SK-N-SH (cell line): Measurements from ENCODE around the gene TRHDE. TPM values are rescaled to one million over a fixed set of nuclear protein-coding genes. Genes with fewer than 3 reads are reported as not detected.
A peak's percentile ranks its signal among the peaks of the same experiment; 100 is the strongest.

ENCODE experiments used
- CTCF ChIA-PET: fragments of 300-600, 350-600 bp; formaldehyde crosslinking; extraction: SDS; loops from one replicate; lab custom pipeline; 2021; lab: Yijun Ruan, JAX
- POLR2A ChIA-PET: fragments of 350-600 bp; sonication (Branson Sonifier 250); formaldehyde crosslinking; extraction: SDS; loops from one replicate; lab custom pipeline; 2020; ENCODE audit warnings: antibody characterized with exemption, inconsistent platforms; lab: Yijun Ruan, JAX
- DNase-seq: peaks from one replicate; pipeline ENCODE4 v3.0.0; 2012
- H2AFZ ChIP-seq: fragments of 200-600 bp; sonication (generic); 2 replicates; pipeline ENCODE4 v1.8.1; 2016; ENCODE audit warnings: antibody characterized with exemption, mild to moderate bottlenecking, low read depth
- H3F3A ChIP-seq: fragments of 200-600 bp; sonication (generic); replicated peaks from 2 replicates; pipeline ENCODE3; 2016; ENCODE audit warnings: antibody characterized with exemption, mild to moderate bottlenecking; ENCODE audit not compliant: insufficient read depth
- H3K27ac ChIP-seq, 2 experiments: fragments of 200-500 bp in 1 of 2; fragments of 200-600 bp in 1 of 2; sonication (Bioruptor generic) in 1 of 2; sonication (generic), shearing (Covaris generic) in 1 of 2; 2 replicates each; pipeline versions ENCODE4 v1.5.1 to v1.6.1; 2014 to 2016; ENCODE audit warnings: low read depth in 2 of 2, inconsistent platforms in 1 of 2, low read length in 1 of 2, mild to moderate bottlenecking in 1 of 2, mixed read lengths in 1 of 2
- H3K27me3 ChIP-seq: fragments of 200-600 bp; sonication (generic), shearing (Covaris generic); 2 replicates; pipeline ENCODE4 v1.6.1; 2016; ENCODE audit warnings: mixed run types; ENCODE audit not compliant: insufficient read depth
- H3K36me3 ChIP-seq, 2 experiments: fragments of 200-500 bp in 1 of 2; fragments of 200-600 bp in 1 of 2; sonication (Bioruptor generic) in 1 of 2; sonication (generic) in 1 of 2; replicated peaks in 1 of 2; 2 replicates each; pipeline versions ENCODE3 to v1.5.1; 2014 to 2016; ENCODE audit warnings: low read length in 1 of 2, mild to moderate bottlenecking in 1 of 2; ENCODE audit not compliant: insufficient read depth in 2 of 2, control insufficient read depth in 1 of 2
- H3K4me1 ChIP-seq, 2 experiments: fragments of 200-500 bp in 1 of 2; fragments of 200-600 bp in 1 of 2; sonication (Bioruptor generic) in 1 of 2; sonication (generic), shearing (Covaris generic) in 1 of 2; 2 replicates each; pipeline versions ENCODE4 v1.5.1 to v1.6.1; 2014 to 2016; ENCODE audit warnings: low read depth in 1 of 2, low read length in 1 of 2, mixed run types in 1 of 2; ENCODE audit not compliant: insufficient read depth in 2 of 2, control insufficient read depth in 1 of 2
- H3K4me2 ChIP-seq: fragments of 200-600 bp; sonication (generic), shearing (Covaris generic); 2 replicates; pipeline ENCODE4 v1.6.1; 2017; ENCODE audit warnings: mixed run types
- H3K4me3 ChIP-seq, 2 experiments: fragments of 200-500 bp in 1 of 2; fragments of 200-600 bp in 1 of 2; sonication (Bioruptor generic) in 1 of 2; sonication (generic), shearing (Covaris generic) in 1 of 2; 2 replicates each; pipeline versions ENCODE4 v1.5.1 to v1.8.1; 2014 to 2016; ENCODE audit warnings: low read depth in 2 of 2, inconsistent platforms in 1 of 2, low read length in 1 of 2, mild to moderate bottlenecking in 1 of 2, mixed read lengths in 1 of 2, moderate library complexity in 1 of 2
- H3K79me2 ChIP-seq: fragments of 200-600 bp; sonication (generic); 2 replicates; pipeline ENCODE4 v1.8.1; 2017; ENCODE audit warnings: mild to moderate bottlenecking; ENCODE audit not compliant: insufficient read depth
- H3K9ac ChIP-seq: fragments of 200-600 bp; sonication (generic); 2 replicates; pipeline ENCODE4 v1.6.1; 2017; ENCODE audit warnings: mixed run types
- H3K9me2 ChIP-seq: fragments of 200-600 bp; sonication (generic); 2 replicates; pipeline ENCODE4 v1.6.1; 2017; ENCODE audit warnings: mixed run types
- H3K9me3 ChIP-seq: fragments of 200-600 bp; sonication (generic); 2 replicates; pipeline ENCODE4 v1.6.1; 2017; ENCODE audit warnings: mixed run types, mild to moderate bottlenecking, moderate library complexity
- H4K20me1 ChIP-seq: fragments of 200-600 bp; sonication (generic); 2 replicates; pipeline ENCODE4 v1.6.1; 2017; ENCODE audit warnings: mild to moderate bottlenecking, mixed run types; ENCODE audit not compliant: insufficient read depth
- ELF1 ChIP-seq: IDR thresholded peaks from 2 replicates; pipeline ENCODE4 v1.4.0; 2012
- EP300 ChIP-seq, 2 experiments: IDR thresholded peaks; 2 replicates each; pipeline versions ENCODE4 v1.4.0 to v1.6.1; 2012; ENCODE audit warnings: borderline replicate concordance in 1 of 2, low read depth in 1 of 2, low read length in 1 of 2
- EZH2phosphoT487 ChIP-seq: fragments of 200-600 bp; sonication (generic); IDR thresholded peaks from 2 replicates; pipeline ENCODE4 v1.6.1; 2017; ENCODE audit warnings: low read depth, mixed run types, mild to moderate bottlenecking, antibody characterized with exemption, moderate library complexity, borderline replicate concordance
- FOSL2 ChIP-seq: IDR thresholded peaks from 2 replicates; pipeline ENCODE4 v1.4.0; 2012; ENCODE audit warnings: low read depth, mild to moderate bottlenecking, moderate library complexity, borderline replicate concordance
- FOXM1 ChIP-seq: IDR thresholded peaks from 2 replicates; pipeline ENCODE4 v1.4.0; 2012; ENCODE audit warnings: low read depth, mild to moderate bottlenecking
- IRF3 ChIP-seq: fragments of 150-350 bp; IDR thresholded peaks from 2 replicates; pipeline ENCODE4 v1.6.1; 2016; ENCODE audit warnings: mild to moderate bottlenecking, low read depth, low read length
- NRF1 ChIP-seq: IDR thresholded peaks from 2 replicates; pipeline ENCODE4 v1.6.1; 2012; ENCODE audit warnings: low read depth, mild to moderate bottlenecking, low read length
- POLR2AphosphoS5 ChIP-seq: IDR thresholded peaks from 2 replicates; pipeline ENCODE4 v1.6.1; 2012; ENCODE audit warnings: low read depth, low read length
- REST ChIP-seq: IDR thresholded peaks from 2 replicates; pipeline ENCODE4 v1.6.1; 2012; ENCODE audit warnings: mild to moderate bottlenecking, low read depth, low read length, moderate library complexity
- RFX5 ChIP-seq: IDR thresholded peaks from 2 replicates; pipeline ENCODE4 v1.6.1; 2012; ENCODE audit warnings: mild to moderate bottlenecking, improper control_type of control experiment, low read length
- USF1 ChIP-seq: IDR thresholded peaks from 2 replicates; pipeline ENCODE4 v1.4.0; 2012; ENCODE audit warnings: low read depth, borderline replicate concordance
- ZBTB33 ChIP-seq: IDR thresholded peaks from 2 replicates; pipeline ENCODE4 v1.4.0; 2012; ENCODE audit warnings: low read depth, borderline replicate concordance
- WGBS: methylation state at CpG from one replicate; pipeline ENCODE4 v1.1.6; 2017; ENCODE audit warnings: low lambda C conversion rate; 5-methylcytosine and 5-hydroxymethylcytosine counted together
- polyA plus RNA-seq, 3 experiments: library from polyadenylated mRNA; depleted of rRNA; stranded (reverse); fragments of >200 nt; gene quantifications; 2 replicates each; pipeline ENCODE4 v1.2.3, GENCODE V29; 2012

The TRHDE gene
- polyA plus RNA-seq, 1 of the 3 experiments (the other 2 are of a cell fraction) = 0.46 TPM

- TF ChIP-seq REST = no peak
- TF ChIP-seq ZBTB33 = no peak
- TF ChIP-seq FOSL2 = peak; percentile 90
- no peak for TF ChIP-seq FOXM1
- no peak for TF ChIP-seq RFX5
- TF ChIP-seq POLR2AphosphoS5 = no peak; the same call in 1 of the 2 replicates
- TF ChIP-seq ELF1 = no peak
- no peak for TF ChIP-seq NRF1
- no peak for TF ChIP-seq IRF3
- TF ChIP-seq USF1 = no peak
- peak in 1 of 2 experiments; percentile 61; a peak in 2 of 4 replicates for TF ChIP-seq EP300 (IDR thresholded peaks at IDR 0.05; ENCODE audit: borderline replicate concordance in 1 of 2, low read depth in 1 of 2, low read length in 1 of 2)
Measured at GRCh38 chr12:72296389-72296788, 24.2 kb downstream of the TRHDE start (continued).

GRCh38 chr12:72297666-72298065 lies 25.5 kb downstream of the TRHDE start:
- DNase-seq = no peak
- H3K9ac ChIP-seq = no peak overlapping the region
- H3K27me3 ChIP-seq = no peaks in the 10 kb centered on the region
- no peaks in the 10 kb centered on the region for H4K20me1 ChIP-seq
- H3K4me1 ChIP-seq = peaks cover 0 to 28% of the 10 kb centered on the region in 2 experiments; a peak in 1 of 4 replicates
- H3K9me3 ChIP-seq = no peaks in the 10 kb centered on the region
- no peak overlapping the region for H3K4me2 ChIP-seq
- no peak overlapping the region for H3K4me3 ChIP-seq
- ChIA-PET CTCF (interaction anchor here (2.5 kb wide), 1 partner anchor 33 kb away, joined by 9 read pairs; no protein-coding TSS in a partner anchor), POLR2A (no interaction called here)
- peaks cover 14% of the 10 kb centered on the region for H3F3A ChIP-seq
- no peak for TF ChIP-seq EZH2phosphoT487
- no peaks in the 10 kb centered on the region for H3K9me2 ChIP-seq
- no peaks in the 10 kb centered on the region for H3K79me2 ChIP-seq
- H3K27ac ChIP-seq = no peak overlapping the region
- no peak overlapping the region for H2AFZ ChIP-seq
- no peaks in the 10 kb centered on the region for H3K36me3 ChIP-seq
- WGBS = 64% methylated on average over 3 of the region's 3 CpGs
